Measurements from ENCODE around the gene PIN4.

The PIN4 gene

GRCh38 chrX:72181178-72182125 lies at the start of gene PIN4:
Gene PIN4, plus strand, starts transcription at chrX:72181757. Its CDS starts 29 bp downstream, at chrX:72181786.
- no peak for TF ChIP-seq ZNF274 (IDR thresholded peaks at IDR 0.05; ENCODE audit: low read depth, low read length)
- peak within 1 kb of the TSS; percentile 96 for H3K4me3 ChIP-seq (ENCODE audit: low read length)

- H3K4me3 ChIP-seq (ENCODE audit: low read length): no peak overlapping the region; the same call in 1 of the 2 replicates
- TF ChIP-seq ZNF274 (IDR thresholded peaks at IDR 0.05; ENCODE audit: low read depth, low read length): no peak
Observed at GRCh38 chrX:72132456-72132855, 49.1 kb upstream of the PIN4 start.

GRCh38 chrX:72133851-72134546 lies 47.6 kb upstream of the PIN4 start:
- no peak overlapping the region for H3K4me3 ChIP-seq (ENCODE audit: low read length)
- no peak for TF ChIP-seq ZNF274 (IDR thresholded peaks at IDR 0.05; ENCODE audit: low read depth, low read length)

GRCh38 chrX:72137846-72138495 lies 43.6 kb upstream of the PIN4 start:
- TF ChIP-seq ZNF274 (IDR thresholded peaks at IDR 0.05; ENCODE audit: low read depth, low read length): no peak
- H3K4me3 ChIP-seq (ENCODE audit: low read length): no peak overlapping the region

GRCh38 chrX:72139538-72139937 lies 42.0 kb upstream of the PIN4 start:
- no peak overlapping the region for H3K4me3 ChIP-seq (ENCODE audit: low read length)
- TF ChIP-seq ZNF274 (IDR thresholded peaks at IDR 0.05; ENCODE audit: low read depth, low read length): no peak

- H3K4me3 ChIP-seq (ENCODE audit: low read length): no peak overlapping the region
- no peak for TF ChIP-seq ZNF274 (IDR thresholded peaks at IDR 0.05; ENCODE audit: low read depth, low read length)
Observed at GRCh38 chrX:72141372-72142004, 40.1 kb upstream of the PIN4 start.

GRCh38 chrX:72142094-72142793 lies 39.3 kb upstream of the PIN4 start:
- H3K4me3 ChIP-seq (ENCODE audit: low read length): no peak overlapping the region
- TF ChIP-seq ZNF274 (IDR thresholded peaks at IDR 0.05; ENCODE audit: low read depth, low read length): no peak

- H3K4me3 ChIP-seq (ENCODE audit: low read length): no peak overlapping the region
- no peak for TF ChIP-seq ZNF274 (IDR thresholded peaks at IDR 0.05; ENCODE audit: low read depth, low read length)
Observed at GRCh38 chrX:72142794-72143608, 38.6 kb upstream of the PIN4 start.

- H3K4me3 ChIP-seq (ENCODE audit: low read length): no peak overlapping the region
- TF ChIP-seq ZNF274 (IDR thresholded peaks at IDR 0.05; ENCODE audit: low read depth, low read length): no peak
Observed at GRCh38 chrX:72143609-72143907, 38.0 kb upstream of the PIN4 start.

GRCh38 chrX:72145181-72145580 lies 36.4 kb upstream of the PIN4 start:
- no peak for TF ChIP-seq ZNF274 (IDR thresholded peaks at IDR 0.05; ENCODE audit: low read depth, low read length)
- no peak overlapping the region for H3K4me3 ChIP-seq (ENCODE audit: low read length)

- no peak overlapping the region for H3K4me3 ChIP-seq (ENCODE audit: low read length)
- TF ChIP-seq ZNF274 (IDR thresholded peaks at IDR 0.05; ENCODE audit: low read depth, low read length): no peak
Observed at GRCh38 chrX:72146527-72146926, 35.0 kb upstream of the PIN4 start.

GRCh38 chrX:72158773-72159172 lies 22.8 kb upstream of the PIN4 start:
- no peak overlapping the region for H3K4me3 ChIP-seq (ENCODE audit: low read length)
- no peak for TF ChIP-seq ZNF274 (IDR thresholded peaks at IDR 0.05; ENCODE audit: low read depth, low read length)

GRCh38 chrX:72159769-72160168 lies 21.8 kb upstream of the PIN4 start:
- H3K4me3 ChIP-seq (ENCODE audit: low read length): no peak overlapping the region
- no peak for TF ChIP-seq ZNF274 (IDR thresholded peaks at IDR 0.05; ENCODE audit: low read depth, low read length)
